Upper lobe of left lung (tissue), 6 donors: ENCODE data around the gene GBP2. TPM values are rescaled to one million over a fixed set of nuclear protein-coding genes. Genes with fewer than 3 reads are reported as not detected.
A peak's percentile ranks its signal among the peaks of the same experiment; 100 is the strongest.

ENCODE experiments used
- ATAC-seq, 2 donors: fragments of 200-7000 bp; cut with Tn5 transposase; one replicate each; pipeline ENCODE4 v1.9.1; 2022; ENCODE audit warnings: mild to moderate bottlenecking in 2 of 2, moderate library complexity in 2 of 2; ENCODE audit not compliant: low FRiP score in 2 of 2
- DNase-seq, 2 donors: peaks; one replicate each; pipeline ENCODE4 v3.0.0-alpha.2; 2019 to 2020
- H3K27ac ChIP-seq, 4 donors: fragments of 200-600 bp; sonication (generic); one replicate each; pipeline ENCODE4 v1.5.1; 2016 to 2019
- H3K27me3 ChIP-seq, 4 donors: fragments of 200-600 bp; sonication (generic); one replicate each; pipeline ENCODE4 v1.5.1; 2017 to 2019
- H3K36me3 ChIP-seq, 4 donors: fragments of 200-600 bp; sonication (generic); one replicate each; pipeline ENCODE4 v1.5.1; 2016 to 2019
- H3K4me1 ChIP-seq, 4 donors: fragments of 200-600 bp; sonication (generic); one replicate each; pipeline ENCODE4 v1.5.1; 2018 to 2019
- H3K4me3 ChIP-seq, 4 donors: fragments of 200-600 bp; sonication (generic); one replicate each; pipeline ENCODE4 v1.5.1; 2017 to 2019; ENCODE audit warnings: mild to moderate bottlenecking in 2 of 4, moderate library complexity in 1 of 4
- H3K9me3 ChIP-seq, 4 donors: fragments of 200-600 bp; sonication (generic); one replicate each; pipeline ENCODE4 v1.5.1; 2018 to 2019
- CTCF ChIP-seq, 6 experiments: fragments of 450-650 bp in 4 of 6; fragments of 200-600 bp in 2 of 6; sonication (generic) in 2 of 6; IDR thresholded peaks; one replicate each; pipeline ENCODE4 v1.5.1; 2016 to 2019; ENCODE audit warnings: antibody characterized with exemption in 6 of 6
- EP300 ChIP-seq, 4 donors: sonication (generic); formaldehyde crosslinking; IDR thresholded peaks; one replicate each; pipeline ENCODE4 v1.5.1; 2017; ENCODE audit warnings: antibody characterized with exemption in 4 of 4, control low read depth in 2 of 4
- POLR2A ChIP-seq, 4 donors: fragments of 450-650 bp; IDR thresholded peaks; one replicate each; pipeline ENCODE4 v1.5.1; 2016 to 2017; ENCODE audit warnings: antibody characterized with exemption in 4 of 4, mild to moderate bottlenecking in 2 of 4
- POLR2AphosphoS5 ChIP-seq, 2 donors: sonication (generic); formaldehyde crosslinking; IDR thresholded peaks; one replicate each; pipeline ENCODE4 v1.5.1; 2017; ENCODE audit warnings: antibody characterized with exemption in 2 of 2
- WGBS, 2 donors: methylation state at CpG; one replicate each; pipeline ENCODE4 v1.1.5; 2017 to 2018; 5-methylcytosine and 5-hydroxymethylcytosine counted together
- total RNA-seq, 6 donors: library from RNA; depleted of rRNA in 4 of 6; stranded (reverse); fragments of >200 nt in 4 of 6; gene quantifications; one replicate each; pipeline versions ENCODE4 v1.1.0 to v1.2.1, GENCODE V29; 2016 to 2021
- donor health status: DM: no; HTN: no; CAD: no; lungs with moderate emphysema.
- donor health status: DM: no; HTN: yes; CAD: no; lungs with severe emphysema.

Gene GBP2
- total RNA-seq, 6 donors from 2014 or later = 41.0 to 124 (median 54.9) TPM

GRCh38 chr1:89114662-89115061, 11.3 kb downstream of the GBP2 start:
- H3K36me3 ChIP-seq = peaks cover 34 to 100% (median 62%) of the 10 kb centered on the region in 4 donors
- no peaks in the 10 kb centered on the region for H3K9me3 ChIP-seq
- no peak overlapping the region for H3K27ac ChIP-seq
- no peak for TF ChIP-seq POLR2AphosphoS5 (IDR thresholded peaks at IDR 0.05)
- no peak for TF ChIP-seq POLR2A (IDR thresholded peaks at IDR 0.05)
- TF ChIP-seq CTCF (IDR thresholded peaks at IDR 0.05) = no peak
- TF ChIP-seq EP300 (IDR thresholded peaks at IDR 0.05) = no peak
- DNase-seq (no peak), ATAC-seq (no peak)
- no peak overlapping the region for H3K4me3 ChIP-seq
- H3K4me1 ChIP-seq = no peaks in the 10 kb centered on the region
- 79 to 86% methylated on average over 2 of the region's 2 CpGs for WGBS, 2 donors
- H3K27me3 ChIP-seq = no peaks in the 10 kb centered on the region

- Histone ChIP-seq H3K9me3 (no peaks in the 10 kb centered on the region), H3K27ac (no peak overlapping the region), H3K4me1 (no peaks in the 10 kb centered on the region), H3K27me3 (no peaks in the 10 kb centered on the region), H3K4me3 (no peak overlapping the region), H3K36me3 (peaks cover 45 to 100% (median 71%) of the 10 kb centered on the region in 4 donors)
- ATAC-seq (no peak), DNase-seq (no peak)
- 67 to 77% methylated on average over 5 of the region's 5 CpGs for WGBS, 2 donors
- TF ChIP-seq POLR2A (IDR thresholded peaks at IDR 0.05) = no peak
- TF ChIP-seq CTCF (IDR thresholded peaks at IDR 0.05) = no peak
- no peak for TF ChIP-seq POLR2AphosphoS5 (IDR thresholded peaks at IDR 0.05)
- no peak for TF ChIP-seq EP300 (IDR thresholded peaks at IDR 0.05)
These were observed 12.9 kb downstream of the GBP2 start for GRCh38 chr1:89112871-89113613.

GRCh38 chr1:89104687-89105086, 21.2 kb downstream of the GBP2 start:
- no peak for ATAC-seq
- H3K4me3 ChIP-seq = no peak overlapping the region
- peaks cover 33 to 57% (median 44%) of the 10 kb centered on the region in 4 donors for H3K36me3 ChIP-seq
- H3K27ac ChIP-seq = no peak overlapping the region
- no peak for TF ChIP-seq POLR2A (IDR thresholded peaks at IDR 0.05)
- TF ChIP-seq CTCF (IDR thresholded peaks at IDR 0.05) = no peak
- no peak for TF ChIP-seq POLR2AphosphoS5 (IDR thresholded peaks at IDR 0.05)
- no peak for TF ChIP-seq EP300 (IDR thresholded peaks at IDR 0.05)
- H3K9me3 ChIP-seq = no peaks in the 10 kb centered on the region
- peak in 1 of 2 donors; percentile 64 for DNase-seq
- H3K27me3 ChIP-seq = no peaks in the 10 kb centered on the region
- WGBS, 2 donors = 95 to 97% methylated on average over 17 of the region's 17 CpGs
- no peaks in the 10 kb centered on the region for H3K4me1 ChIP-seq

GRCh38 chr1:89104147-89104546, 21.8 kb downstream of the GBP2 start:
- H3K27ac ChIP-seq = no peak overlapping the region
- no peaks in the 10 kb centered on the region for H3K4me1 ChIP-seq
- H3K9me3 ChIP-seq = no peaks in the 10 kb centered on the region
- no peak overlapping the region for H3K4me3 ChIP-seq
- ATAC-seq = no peak
- TF ChIP-seq EP300 (IDR thresholded peaks at IDR 0.05) (no peak), POLR2AphosphoS5 (IDR thresholded peaks at IDR 0.05) (no peak), POLR2A (IDR thresholded peaks at IDR 0.05) (no peak), CTCF (IDR thresholded peaks at IDR 0.05) (no peak)
- no peak for DNase-seq
- peaks cover 29 to 51% (median 38%) of the 10 kb centered on the region in 4 donors for H3K36me3 ChIP-seq
- 88 to 95% methylated on average over 2 of the region's 2 CpGs for WGBS, 2 donors
- no peaks in the 10 kb centered on the region for H3K27me3 ChIP-seq

- no peaks in the 10 kb centered on the region for H3K9me3 ChIP-seq
- no peak overlapping the region for H3K4me3 ChIP-seq
- DNase-seq = no peak
- H3K27me3 ChIP-seq = no peaks in the 10 kb centered on the region
- peaks cover 16 to 30% (median 22%) of the 10 kb centered on the region in 4 donors for H3K36me3 ChIP-seq
- TF ChIP-seq EP300 (IDR thresholded peaks at IDR 0.05) = no peak
- no peak for TF ChIP-seq POLR2A (IDR thresholded peaks at IDR 0.05)
- TF ChIP-seq POLR2AphosphoS5 (IDR thresholded peaks at IDR 0.05) = no peak
- TF ChIP-seq CTCF (IDR thresholded peaks at IDR 0.05) = no peak
- no peak for ATAC-seq
- no peak overlapping the region for H3K27ac ChIP-seq
- no peaks in the 10 kb centered on the region for H3K4me1 ChIP-seq
These were observed 23.9 kb downstream of the GBP2 start for GRCh38 chr1:89102021-89102420.
